ENCODE data around the gene SOBP.
"Not testable (repeated sequence)": the region's sequence is repeated elsewhere in the genome, so short reads cannot be mapped to it uniquely, and the experiment has no call there.

SOBP gene

DNA sequence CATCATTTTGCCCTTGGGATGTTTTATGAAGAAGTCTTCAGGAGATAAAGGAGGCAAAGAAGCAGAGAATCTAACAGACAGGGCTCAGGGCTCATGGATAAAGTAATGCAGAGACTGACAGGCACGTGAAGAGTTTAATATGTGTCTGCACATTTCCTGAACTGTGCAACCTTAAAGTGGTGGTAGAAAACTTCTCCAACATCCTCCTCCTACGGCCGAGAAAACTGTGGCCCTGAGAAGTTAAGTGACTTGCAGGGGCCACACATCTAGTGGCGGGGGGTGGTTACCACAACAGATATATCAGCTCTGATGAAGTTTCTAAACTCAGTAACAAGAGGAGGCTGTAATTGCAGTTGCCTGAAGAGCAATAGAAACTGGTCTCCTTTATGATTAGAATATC, 61.0 kb downstream of the SOBP start:
- H3K4me3 ChIP-seq (ENCODE audit: low read depth, low read length) = no peak overlapping the region
- H3K9me3 ChIP-seq = no peaks in the 10 kb centered on the region
- H3K4me1 ChIP-seq = peaks cover 32% of the 10 kb centered on the region
- H3K36me3 ChIP-seq = peaks cover 3% of the 10 kb centered on the region; the same call in 1 of the 2 replicates
- H3K27me3 ChIP-seq = no peaks in the 10 kb centered on the region
- TF ChIP-seq, protein P1, sequence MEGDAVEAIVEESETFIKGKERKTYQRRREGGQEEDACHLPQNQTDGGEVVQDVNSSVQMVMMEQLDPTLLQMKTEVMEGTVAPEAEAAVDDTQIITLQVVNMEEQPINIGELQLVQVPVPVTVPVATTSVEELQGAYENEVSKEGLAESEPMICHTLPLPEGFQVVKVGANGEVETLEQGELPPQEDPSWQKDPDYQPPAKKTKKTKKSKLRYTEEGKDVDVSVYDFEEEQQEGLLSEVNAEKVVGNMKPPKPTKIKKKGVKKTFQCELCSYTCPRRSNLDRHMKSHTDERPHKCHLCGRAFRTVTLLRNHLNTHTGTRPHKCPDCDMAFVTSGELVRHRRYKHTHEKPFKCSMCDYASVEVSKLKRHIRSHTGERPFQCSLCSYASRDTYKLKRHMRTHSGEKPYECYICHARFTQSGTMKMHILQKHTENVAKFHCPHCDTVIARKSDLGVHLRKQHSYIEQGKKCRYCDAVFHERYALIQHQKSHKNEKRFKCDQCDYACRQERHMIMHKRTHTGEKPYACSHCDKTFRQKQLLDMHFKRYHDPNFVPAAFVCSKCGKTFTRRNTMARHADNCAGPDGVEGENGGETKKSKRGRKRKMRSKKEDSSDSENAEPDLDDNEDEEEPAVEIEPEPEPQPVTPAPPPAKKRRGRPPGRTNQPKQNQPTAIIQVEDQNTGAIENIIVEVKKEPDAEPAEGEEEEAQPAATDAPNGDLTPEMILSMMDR (IDR thresholded peaks at IDR 0.05; ENCODE audit: low read depth, low read length) = no peak
- no peak for DNase-seq

DNA sequence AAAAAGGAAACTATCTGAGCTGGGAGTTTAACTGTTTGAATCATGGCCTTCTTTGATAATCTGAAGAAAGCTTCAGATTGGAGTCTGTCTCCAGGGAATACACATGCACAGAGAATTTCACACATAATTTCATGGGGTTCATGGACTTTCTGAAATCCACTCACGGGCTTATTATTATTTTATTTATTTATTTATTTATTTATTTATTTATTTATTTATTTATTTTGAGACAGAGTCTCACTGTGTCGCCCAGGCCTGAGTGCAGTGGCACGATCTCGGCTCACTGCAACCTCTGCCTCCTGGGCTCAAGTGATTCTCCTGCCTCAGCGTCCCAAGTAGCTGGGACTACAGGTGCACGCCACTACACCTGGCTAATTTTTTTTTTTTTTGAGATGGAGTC, 63.2 kb downstream of the SOBP start:
- not testable (repeated sequence) for H3K36me3 ChIP-seq; DNase-seq; H3K4me3 ChIP-seq (ENCODE audit: low read depth, low read length); H3K9me3 ChIP-seq; H3K27me3 ChIP-seq
- H3K4me1 ChIP-seq = peaks cover 36% of the 10 kb centered on the region

DNA sequence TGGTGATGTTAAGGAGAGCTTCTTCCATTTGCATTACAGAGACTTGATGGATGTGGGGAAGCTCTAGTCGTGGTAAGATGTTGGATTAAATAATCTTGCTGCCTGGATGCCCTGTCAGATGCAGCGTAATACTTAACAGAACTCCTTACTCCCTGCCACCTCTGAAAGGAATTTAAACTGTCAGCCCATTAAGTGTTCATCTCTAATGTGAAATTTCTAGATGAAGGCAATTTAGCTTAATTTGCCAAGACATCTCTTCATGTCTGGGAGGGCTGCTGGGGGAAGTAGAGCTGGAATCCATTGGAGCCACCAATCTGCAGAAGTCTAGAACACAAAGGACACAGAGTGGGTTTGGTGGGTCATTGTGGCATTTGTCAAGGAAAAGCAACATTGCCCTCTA, 64.4 kb downstream of the SOBP start:
- peaks cover 36% of the 10 kb centered on the region for H3K4me1 ChIP-seq
- no peak for DNase-seq
- TF ChIP-seq, protein P1 (IDR thresholded peaks at IDR 0.05; ENCODE audit: low read depth, low read length) = no peak
- no peak overlapping the region for H3K4me3 ChIP-seq (ENCODE audit: low read depth, low read length)
- peaks cover 3% of the 10 kb centered on the region; the same call in 1 of the 2 replicates for H3K36me3 ChIP-seq
- H3K9me3 ChIP-seq = no peaks in the 10 kb centered on the region
- H3K27me3 ChIP-seq = no peaks in the 10 kb centered on the region

DNA sequence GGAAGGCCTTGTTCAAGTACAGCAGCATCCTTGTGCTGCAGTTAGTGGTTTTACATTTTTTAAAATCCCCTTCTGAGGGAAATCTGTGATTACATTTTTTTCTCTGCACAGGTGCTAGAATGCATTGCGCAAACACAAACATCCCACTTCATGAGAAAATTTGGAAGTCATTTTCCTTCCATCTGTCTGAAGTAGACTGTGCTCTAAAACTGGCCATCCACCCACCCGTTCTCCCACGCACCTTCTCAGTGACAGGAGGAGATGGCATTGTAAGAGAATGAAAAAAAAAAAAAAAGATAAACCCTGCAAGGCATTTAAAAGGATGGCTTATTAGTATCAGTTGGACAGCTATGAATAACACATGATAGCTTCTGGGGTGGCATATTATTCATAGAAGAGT, 65.0 kb downstream of the SOBP start:
- no peaks in the 10 kb centered on the region for H3K27me3 ChIP-seq
- H3K4me1 ChIP-seq = peaks cover 38% of the 10 kb centered on the region
- TF ChIP-seq, protein P1 (IDR thresholded peaks at IDR 0.05; ENCODE audit: low read depth, low read length) = no peak
- no peak for DNase-seq
- H3K9me3 ChIP-seq = no peaks in the 10 kb centered on the region
- peaks cover 3% of the 10 kb centered on the region; the same call in 1 of the 2 replicates for H3K36me3 ChIP-seq
- 0 out of 2 replicates have a peak overlapping the region, but pooled peaks have one; percentile 12 for H3K4me3 ChIP-seq (ENCODE audit: low read depth, low read length)

DNA sequence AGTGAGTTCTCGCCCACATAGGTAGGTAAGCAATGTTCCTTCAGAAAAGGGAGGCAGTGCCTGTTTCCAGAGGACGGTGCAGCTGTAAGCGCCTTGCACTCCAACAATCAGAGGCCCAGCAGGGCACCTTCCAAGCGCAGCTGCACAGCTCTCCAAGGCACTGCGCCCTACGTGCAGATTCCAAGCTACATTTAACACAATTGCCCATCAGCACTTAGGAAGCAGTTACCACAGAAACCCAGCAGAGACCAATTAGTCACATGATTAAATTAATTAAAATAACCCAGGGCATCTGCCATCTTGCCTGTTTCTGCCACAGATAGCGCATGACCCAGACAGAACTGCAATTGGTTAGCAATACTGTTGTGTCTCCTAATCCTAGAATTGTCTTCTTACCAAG, 65.5 kb downstream of the SOBP start:
- TF ChIP-seq, protein P1 (IDR thresholded peaks at IDR 0.05; ENCODE audit: low read depth, low read length) = no peak
- Histone ChIP-seq H3K27me3 (no peaks in the 10 kb centered on the region), H3K4me1 (peaks cover 33% of the 10 kb centered on the region), H3K36me3 (peaks cover 3% of the 10 kb centered on the region; the same call in 1 of the 2 replicates), H3K9me3 (no peaks in the 10 kb centered on the region), H3K4me3 (ENCODE audit: low read depth, low read length) (0 out of 2 replicates have a peak overlapping the region, but pooled peaks have one; percentile 12)
- DNase-seq = peak; percentile 84

DNA sequence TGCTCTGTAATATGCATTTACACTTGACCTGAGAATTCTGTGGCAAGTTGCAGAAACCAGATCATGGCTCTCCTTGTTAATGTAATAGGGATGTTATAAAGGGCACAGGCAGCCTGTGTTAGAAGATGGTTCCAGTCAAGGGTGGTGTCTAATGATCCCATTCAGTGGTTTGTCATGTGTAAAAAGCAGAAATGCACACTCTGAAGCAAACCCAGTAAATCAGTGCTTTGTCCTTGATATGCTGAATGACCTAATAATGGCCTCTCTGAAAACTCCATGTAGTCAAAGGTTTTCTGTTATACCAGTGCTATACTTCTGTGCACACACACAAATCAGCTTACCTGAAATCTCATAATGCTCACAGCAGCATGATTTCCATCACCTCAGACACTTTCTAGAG, 66.2 kb downstream of the SOBP start:
- Histone ChIP-seq H3K9me3 (no peaks in the 10 kb centered on the region), H3K4me3 (ENCODE audit: low read depth, low read length) (no peak overlapping the region), H3K27me3 (no peaks in the 10 kb centered on the region), H3K4me1 (peaks cover 33% of the 10 kb centered on the region), H3K36me3 (peaks cover 3% of the 10 kb centered on the region; the same call in 1 of the 2 replicates)
- no peak for DNase-seq
- TF ChIP-seq, protein P1 (IDR thresholded peaks at IDR 0.05; ENCODE audit: low read depth, low read length) = no peak

DNA sequence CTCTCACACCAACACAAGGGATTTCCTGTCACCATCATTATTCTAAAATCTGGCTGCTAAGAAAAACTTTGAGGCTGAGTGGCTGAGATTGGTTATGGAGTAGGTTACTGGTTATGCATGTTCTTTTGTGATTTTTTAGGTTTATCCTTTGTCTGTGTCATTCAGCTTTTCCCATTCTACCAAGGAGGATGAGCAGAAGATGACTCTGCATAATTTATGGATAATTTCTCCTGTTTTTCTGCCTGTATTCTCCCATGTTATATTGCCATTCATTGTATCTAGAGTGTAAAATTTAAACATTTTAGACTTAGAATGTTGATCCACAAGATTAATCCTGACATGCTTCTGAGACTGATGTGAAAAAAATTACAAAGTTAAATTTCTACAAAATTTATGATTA, 67.8 kb downstream of the SOBP start:
- no peak for DNase-seq
- no peaks in the 10 kb centered on the region for H3K27me3 ChIP-seq
- peaks cover 42% of the 10 kb centered on the region for H3K4me1 ChIP-seq
- 0 out of 2 replicates have a peak, but pooled peaks cover 3% of the 10 kb centered on the region for H3K36me3 ChIP-seq
- no peak overlapping the region for H3K4me3 ChIP-seq (ENCODE audit: low read depth, low read length)
- H3K9me3 ChIP-seq = no peaks in the 10 kb centered on the region
- TF ChIP-seq, protein P1 (IDR thresholded peaks at IDR 0.05; ENCODE audit: low read depth, low read length) = no peak
